GM12878 (cell line): Measurements from ENCODE around the gene SPAAR. TPM values are rescaled to one million over a fixed set of nuclear protein-coding genes. Genes with fewer than 3 reads are reported as not detected.

Experiments
- ATAC-seq: fragments of 200-7000 bp; cut with Tn5 transposase; 3 replicates; pipeline ENCODE4 v1.9.1; 2020; ENCODE audit warnings: mild to moderate bottlenecking, moderate library complexity
- Bru-seq: library from RNA; stranded (reverse); fragments of 400-500 nt; gene quantifications from one replicate; lab custom pipeline; 2021; lab: Mats Ljungman, UMichigan
- BruChase-seq, 2 experiments: library from RNA; stranded (reverse); fragments of 400-500 nt; gene quantifications; one replicate each; lab custom pipeline; 2021; lab: Mats Ljungman, UMichigan
- BruUV-seq: library from RNA; stranded (reverse); fragments of 400-500 nt; replicated peaks from 2 replicates; lab custom pipeline; 2021; lab: Mats Ljungman, UMichigan
- CTCF ChIA-PET: fragments of 300-600 bp; sonication (Branson Sonifier 250); formaldehyde crosslinking; extraction: SDS; loops from one replicate; lab custom pipeline; 2021; ENCODE audit warnings: inconsistent platforms; lab: Yijun Ruan, JAX
- POLR2A ChIA-PET: fragments of 350-600 bp; formaldehyde crosslinking; extraction: SDS; loops from one replicate; lab custom pipeline; 2021; ENCODE audit warnings: inconsistent platforms; lab: Charles Lee
- RAD21 ChIA-PET: fragments of 300-600 bp; sonication (Branson Sonifier 250); formaldehyde crosslinking; loops from one replicate; lab custom pipeline; 2023; ENCODE audit warnings: antibody characterized with exemption; ENCODE audit not compliant: unreplicated experiment; lab: Charles Lee
- SMC1A ChIA-PET: fragments of 300-600 bp; sonication (Branson Sonifier 250); formaldehyde crosslinking; loops from one replicate; lab custom pipeline; 2023; ENCODE audit not compliant: unreplicated experiment, uncharacterized antibody; lab: Charles Lee
- DNase-seq: peaks from one replicate; pipeline ENCODE4 v3.0.0-alpha.2; 2011; ENCODE audit warnings: low read depth, low spot score
- FAIRE-seq: peaks from 3 replicates; lab custom pipeline; 2011; peaks lifted over from hg19 to GRCh38; lab: Jason Lieb, UNC
- H2AFZ ChIP-seq: 2 replicates; pipeline ENCODE4 v1.6.0; 2011; ENCODE audit warnings: low read depth, low read length, control low read depth; ENCODE audit not compliant: control insufficient read depth
- H3K27ac ChIP-seq: 2 replicates; pipeline ENCODE4 v1.5.1; 2011; ENCODE audit warnings: control low read depth; ENCODE audit not compliant: control insufficient read depth, insufficient read depth
- H3K27me3 ChIP-seq, 2 experiments: replicated peaks in 1 of 2; 2 replicates each; pipeline versions ENCODE4 v1.6.0 to v1.6.1; 2011; ENCODE audit warnings: low read length in 1 of 2; ENCODE audit not compliant: control insufficient read depth in 2 of 2, insufficient read depth in 2 of 2
- H3K36me3 ChIP-seq, 2 experiments: 2 replicates each; pipeline ENCODE4 v1.5.1; 2011; ENCODE audit warnings: low read length in 1 of 2; ENCODE audit not compliant: control insufficient read depth in 2 of 2, insufficient read depth in 2 of 2
- H3K4me1 ChIP-seq: 2 replicates; pipeline ENCODE4 v1.6.1; 2011; ENCODE audit warnings: mild to moderate bottlenecking, low read length, moderate library complexity, mixed read lengths; ENCODE audit not compliant: control insufficient read depth, insufficient read depth
- H3K4me2 ChIP-seq: 2 replicates; pipeline ENCODE4 v1.6.0; 2011; ENCODE audit warnings: control low read depth; ENCODE audit not compliant: control insufficient read depth, insufficient read depth
- H3K4me3 ChIP-seq: fragments of 200-600 bp; sonication (generic); 2 replicates; pipeline ENCODE4 v1.5.1; 2016
- H3K79me2 ChIP-seq: 2 replicates; pipeline ENCODE4 v1.6.0; 2011; ENCODE audit warnings: low read length; ENCODE audit not compliant: control insufficient read depth, insufficient read depth
- H3K9ac ChIP-seq: 2 replicates; pipeline ENCODE4 v1.8.0; 2011; ENCODE audit warnings: low read length, control low read depth, mixed read lengths; ENCODE audit not compliant: control insufficient read depth, insufficient read depth
- H3K9me3 ChIP-seq: replicated peaks from 3 replicates; pipeline ENCODE4 v1.5.1; 2011; ENCODE audit warnings: mild to moderate bottlenecking, low read length; ENCODE audit not compliant: control insufficient read depth, insufficient read depth
- H4K20me1 ChIP-seq: 2 replicates; pipeline ENCODE4 v1.6.0; 2011; ENCODE audit not compliant: control insufficient read depth, insufficient read depth
- ATF2 ChIP-seq: IDR thresholded peaks from 2 replicates; pipeline ENCODE4 v1.6.1; 2012; ENCODE audit warnings: low read length, inconsistent platforms
- CBX3 ChIP-seq: fragments of 200-600 bp; sonication (generic); IDR thresholded peaks from 2 replicates; pipeline ENCODE4 v1.6.1; 2016; ENCODE audit warnings: low read depth, borderline replicate concordance
- ESRRA ChIP-seq: IDR thresholded peaks from 2 replicates; pipeline ENCODE4 v1.6.1; 2012; ENCODE audit warnings: mild to moderate bottlenecking, low read length, improper control_type of control experiment
- HDAC6 ChIP-seq: fragments of 200-600 bp; sonication (generic); IDR thresholded peaks from one replicate; pipeline ENCODE4 v1.8.0; 2017; ENCODE audit warnings: antibody characterized with exemption; ENCODE audit not compliant: unreplicated experiment
- KDM1A ChIP-seq: fragments of 200-600 bp; sonication (generic); IDR thresholded peaks from 2 replicates; pipeline ENCODE4 v1.6.1; 2016; ENCODE audit warnings: borderline replicate concordance
- NFXL1 ChIP-seq: fragments of 450-650 bp; IDR thresholded peaks from 2 replicates; pipeline ENCODE4 v1.6.1; 2017; ENCODE audit warnings: antibody characterized with exemption, mild to moderate bottlenecking, borderline replicate concordance
- NRF1 ChIP-seq: conservative IDR thresholded peaks from 2 replicates; pipeline ENCODE4 v1.6.1; 2011; ENCODE audit warnings: mild to moderate bottlenecking, low read depth, low read length, improper control_type of control experiment
- RAD51 ChIP-seq: fragments of 450-650 bp; IDR thresholded peaks from 2 replicates; pipeline ENCODE4 v1.6.1; 2016; ENCODE audit warnings: moderate library complexity, mild to moderate bottlenecking, inconsistent platforms
- RFX5 ChIP-seq: IDR thresholded peaks from 2 replicates; pipeline ENCODE4 v1.6.1; 2011; ENCODE audit warnings: low read depth, low read length, improper control_type of control experiment
- SKIL ChIP-seq: fragments of 450-650 bp; IDR thresholded peaks from 2 replicates; pipeline ENCODE4 v1.6.1; 2017; ENCODE audit warnings: mild to moderate bottlenecking, low read depth, inconsistent platforms; ENCODE audit not compliant: poor library complexity, severe bottlenecking
- SMARCA5 ChIP-seq: fragments of 450-650 bp; IDR thresholded peaks from 2 replicates; pipeline ENCODE4 v1.6.1; 2017; ENCODE audit warnings: mild to moderate bottlenecking
- TBL1XR1 ChIP-seq: IDR thresholded peaks from 2 replicates; pipeline ENCODE4 v1.6.1; 2012; ENCODE audit warnings: low read depth, low read length, improper control_type of control experiment
- WGBS: methylation state at CpG from one replicate; pipeline ENCODE4 v1.1.6; 2016; ENCODE audit warnings: low lambda C conversion rate; ENCODE audit not compliant: insufficient replicate concordance, insufficient coverage; ENCODE audit errors: missing lambda C conversion rate; 5-methylcytosine and 5-hydroxymethylcytosine counted together
- in situ Hi-C: fragments of 300-500 bp; cut with MboI; formaldehyde crosslinking; loops from 9 replicates; pipeline ENCODE4 v1.14.3; 2018; ENCODE audit warnings: mixed read lengths
- intact Hi-C: fragments of 100-400 bp; cut with micrococcal nuclease; formaldehyde crosslinking; loops from one replicate; pipeline ENCODE4 v1.14.2; 2022; ENCODE audit not compliant: unreplicated experiment
- long read RNA-seq, 2 experiments: library from polyadenylated mRNA; unstranded; transcript quantifications; one replicate each; pipeline ENCODE4 v2.0.0, GENCODE V29; 2019 to 2020
- polyA minus RNA-seq, 3 experiments: library from RNA; depleted of rRNA, polyadenylated mRNA; stranded (reverse); fragments of >200 nt; gene quantifications; 2 replicates each; pipeline ENCODE4 v1.2.3, GENCODE V29; 2011
- polyA plus RNA-seq, 11 experiments: library from polyadenylated mRNA; depleted of rRNA in 4 of 11; unstranded in 6 of 11; stranded (reverse) in 5 of 11; fragments of >200 nt; fragmentation: Nextera tagmentation in 4 of 11; fragmentation: Illumina TruSeq in 1 of 11; extraction: Ambion mirVana in 4 of 11; extraction: Trizol in 1 of 11; gene quantifications; 1 replicate in 1 of 11; 2 replicates in 10 of 11; pipeline versions ENCODE4 v1.2.1 to v1.2.3, GENCODE V29; 2011 to 2016; ENCODE audit warnings: inconsistent platforms in 2 of 11, missing spikeins in 2 of 11, low read depth in 1 of 11
- total RNA-seq, 4 experiments: library from RNA; depleted of rRNA in 3 of 4; stranded (reverse); fragments of >200 nt in 3 of 4; fragmentation: Illumina TruSeq in 1 of 4; extraction: Trizol in 1 of 4; gene quantifications; 2 replicates each; pipeline versions ENCODE4 v1.2.1 to v1.2.3, GENCODE V29; 2013 to 2021
- TF ChIP-seq, protein P1 (sequence below): fragments of 450-650 bp; formaldehyde crosslinking; IDR thresholded peaks from 2 replicates; pipeline ENCODE4 v1.5.0; 2022; ENCODE audit warnings: mild to moderate bottlenecking, missing genetic modification characterization

Gene SPAAR, protein sequence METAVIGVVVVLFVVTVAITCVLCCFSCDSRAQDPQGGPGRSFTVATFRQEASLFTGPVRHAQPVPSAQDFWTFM
- not detected in 2 replicates for total RNA-seq (2013; cell fraction: nucleolus; rRNA removed)
- not detected in 2 replicates for total RNA-seq (2014; rRNA removed)
- total RNA-seq (2014; rRNA removed; fragmentation: Illumina TruSeq; extraction: Trizol), result not detected in 2 replicates
- not detected in 2 replicates for total RNA-seq (2021)
- not detected for polyA plus RNA-seq (2011; ENCODE audit: low read depth)
- not detected in 2 replicates for polyA plus RNA-seq (2011; rRNA removed)
- polyA plus RNA-seq (2011; cell fraction: cytosol; rRNA removed), result not detected in 2 replicates
- polyA plus RNA-seq (2011; cell fraction: nucleus; rRNA removed), result not detected in 2 replicates
- polyA plus RNA-seq (2012), result not detected in 2 replicates
- polyA plus RNA-seq (2014; fragmentation: Illumina TruSeq; extraction: Trizol), result not detected in 2 replicates
- not detected for polyA plus RNA-seq (2014; fragmentation: Nextera tagmentation; extraction: Ambion mirVana)
- polyA plus RNA-seq (2014; rRNA removed), result not detected in 2 replicates
- not detected for polyA plus RNA-seq (2016; fragmentation: Nextera tagmentation; extraction: Ambion mirVana)
- polyA minus RNA-seq (2011; rRNA and poly(A)+ RNA removed), result not detected in 2 replicates
- polyA minus RNA-seq (2011; cell fraction: cytosol; rRNA and poly(A)+ RNA removed), result not detected in 2 replicates
- polyA minus RNA-seq (2011; cell fraction: nucleus; rRNA and poly(A)+ RNA removed), result not detected in 2 replicates
- percentile 17 among the genes with signal in this experiment for Bru-seq, nascent RNA
- BruChase-seq, experiment 1, labeled RNA remaining after a 6-hour chase, result not detected
- not detected for BruChase-seq, experiment 2, labeled RNA remaining after a 2-hour chase
- long read RNA-seq, experiment 1, result 0 reads
- long read RNA-seq, experiment 2, partial matches to known transcripts, result 0 of 1 reads
- long read RNA-seq, experiment 2, other reads (novel, unspliced or antisense), result 1 of 1 reads

- ChIA-PET SMC1A (no interaction called here), CTCF (no interaction called here), POLR2A (no interaction called here), RAD21 (no interaction called here)
- 62% methylated on average over 11 of the region's 11 CpGs for WGBS
- intact Hi-C loops, result no loop called here
- no peak within 1 kb of the TSS for H3K4me3 ChIP-seq
- TF ChIP-seq NFXL1 (no peak), ATF2 (no peak), ESRRA (no peak), HDAC6 (no peak), CBX3 (no peak), RFX5 (no peak), KDM1A (no peak), SKIL (no peak), TBL1XR1 (no peak), SMARCA5 (no peak), RAD51 (no peak), NRF1 (no peak)
- TF ChIP-seq, protein P1, sequence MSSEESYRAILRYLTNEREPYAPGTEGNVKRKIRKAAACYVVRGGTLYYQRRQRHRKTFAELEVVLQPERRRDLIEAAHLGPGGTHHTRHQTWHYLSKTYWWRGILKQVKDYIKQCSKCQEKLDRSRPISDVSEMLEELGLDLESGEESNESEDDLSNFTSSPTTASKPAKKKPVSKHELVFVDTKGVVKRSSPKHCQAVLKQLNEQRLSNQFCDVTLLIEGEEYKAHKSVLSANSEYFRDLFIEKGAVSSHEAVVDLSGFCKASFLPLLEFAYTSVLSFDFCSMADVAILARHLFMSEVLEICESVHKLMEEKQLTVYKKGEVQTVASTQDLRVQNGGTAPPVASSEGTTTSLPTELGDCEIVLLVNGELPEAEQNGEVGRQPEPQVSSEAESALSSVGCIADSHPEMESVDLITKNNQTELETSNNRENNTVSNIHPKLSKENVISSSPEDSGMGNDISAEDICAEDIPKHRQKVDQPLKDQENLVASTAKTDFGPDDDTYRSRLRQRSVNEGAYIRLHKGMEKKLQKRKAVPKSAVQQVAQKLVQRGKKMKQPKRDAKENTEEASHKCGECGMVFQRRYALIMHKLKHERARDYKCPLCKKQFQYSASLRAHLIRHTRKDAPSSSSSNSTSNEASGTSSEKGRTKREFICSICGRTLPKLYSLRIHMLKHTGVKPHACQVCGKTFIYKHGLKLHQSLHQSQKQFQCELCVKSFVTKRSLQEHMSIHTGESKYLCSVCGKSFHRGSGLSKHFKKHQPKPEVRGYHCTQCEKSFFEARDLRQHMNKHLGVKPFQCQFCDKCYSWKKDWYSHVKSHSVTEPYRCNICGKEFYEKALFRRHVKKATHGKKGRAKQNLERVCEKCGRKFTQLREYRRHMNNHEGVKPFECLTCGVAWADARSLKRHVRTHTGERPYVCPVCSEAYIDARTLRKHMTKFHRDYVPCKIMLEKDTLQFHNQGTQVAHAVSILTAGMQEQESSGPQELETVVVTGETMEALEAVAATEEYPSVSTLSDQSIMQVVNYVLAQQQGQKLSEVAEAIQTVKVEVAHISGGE, result no peak
- H3K9me3 ChIP-seq, result peaks cover 2% of the 10 kb centered on the region; the same call in 2 of the 3 replicates
- no peaks in the 10 kb centered on the region for H3K36me3 ChIP-seq
- in situ Hi-C loops, result no loop called here
- ATAC-seq (no peak), DNase-seq (no peak), FAIRE-seq (no peak)
- no TSS peak for BruUV-seq
- no peaks in the 10 kb centered on the region for H3K79me2 ChIP-seq
- H3K9ac ChIP-seq, result no peak within 1 kb of the TSS
- no peaks in the 10 kb centered on the region for H4K20me1 ChIP-seq
- peaks cover 0 to 1% of the 10 kb centered on the region in 2 experiments; a peak in 3 of 4 replicates for H3K27me3 ChIP-seq
- H3K4me2 ChIP-seq, result no peak within 1 kb of the TSS
- H3K4me1 ChIP-seq, result no peaks in the 10 kb centered on the region
- no peak within 1 kb of the TSS for H3K27ac ChIP-seq
- no peak within 1 kb of the TSS for H2AFZ ChIP-seq
Measured at GRCh38 chr9:35909274-35909673, at the start of gene SPAAR. SPAAR (plus strand) TSS chr9:35909490; CDS start chr9:35910464, 974 bp downstream.
